OCI-LY3 (cell line): ENCODE measurements around the gene CENPB.

ENCODE experiments used
- H2AFZ ChIP-seq: fragments of 200-600, 300-600 bp; shearing (Covaris generic); 2 replicates; pipeline ENCODE4 v1.6.0; 2014; ENCODE audit warnings: antibody characterized with exemption, low read depth, low read length
- H3K27ac ChIP-seq: fragments of 200-600, 300-600 bp; sonication (generic); 2 replicates; pipeline ENCODE4 v1.5.1; 2014; ENCODE audit warnings: mild to moderate bottlenecking, low read length, moderate library complexity, mixed read lengths
- H3K27me3 ChIP-seq: fragments of 200-600, 300-600 bp; sonication (generic); 2 replicates; pipeline ENCODE4 v1.6.1; 2014; ENCODE audit warnings: low read depth, low read length, mixed read lengths
- H3K36me3 ChIP-seq: fragments of 200-600, 300-600 bp; sonication (generic); replicated peaks from 2 replicates; pipeline ENCODE3; 2014; ENCODE audit warnings: low read depth, low read length, mixed read lengths
- H3K4me1 ChIP-seq: fragments of 300-600, 200-600 bp; sonication (generic); 2 replicates; pipeline ENCODE4 v1.6.1; 2014; ENCODE audit warnings: low read length, mixed read lengths
- H3K4me2 ChIP-seq: fragments of 200-600, 300-600 bp; sonication (generic); 2 replicates; pipeline ENCODE4 v1.6.1; 2014; ENCODE audit warnings: low read length, mixed read lengths
- H3K4me3 ChIP-seq: fragments of 300-600, 200-600 bp; sonication (generic); 2 replicates; pipeline ENCODE4 v1.5.1; 2014; ENCODE audit warnings: antibody characterized with exemption, mild to moderate bottlenecking, low read length, moderate library complexity
- H3K79me2 ChIP-seq: fragments of 300-600, 200-600 bp; shearing (Covaris generic); 2 replicates; pipeline ENCODE4 v1.6.1; 2014; ENCODE audit warnings: mild to moderate bottlenecking, low read length, mixed read lengths
- H3K9ac ChIP-seq: fragments of 300-600, 200-600 bp; shearing (Covaris generic); 2 replicates; pipeline ENCODE4 v1.6.0; 2014; ENCODE audit warnings: mild to moderate bottlenecking, low read length, moderate library complexity
- H3K9me3 ChIP-seq: fragments of 200-600, 300-600 bp; shearing (Covaris generic); 2 replicates; pipeline ENCODE4 v1.6.1; 2014; ENCODE audit warnings: low read length, mixed read lengths; ENCODE audit not compliant: insufficient read depth
- H4K20me1 ChIP-seq: fragments of 200-600, 300-600 bp; sonication (generic); 2 replicates; pipeline ENCODE4 v1.6.1; 2016; ENCODE audit warnings: low read length, mixed read lengths; ENCODE audit not compliant: insufficient read depth
- EZH2phosphoT487 ChIP-seq: fragments of 200-600 bp; shearing (Covaris generic); IDR thresholded peaks from 2 replicates; pipeline ENCODE4 v1.6.1; 2018; ENCODE audit warnings: antibody characterized with exemption, mixed run types, low read depth
- TF ChIP-seq, protein P1 (sequence below): fragments of 200-600, 300-600 bp; sonication (generic); IDR thresholded peaks from 2 replicates; pipeline ENCODE4 v1.5.1; 2014; ENCODE audit warnings: antibody characterized with exemption, low read length, low read depth

The CENPB gene

DNA sequence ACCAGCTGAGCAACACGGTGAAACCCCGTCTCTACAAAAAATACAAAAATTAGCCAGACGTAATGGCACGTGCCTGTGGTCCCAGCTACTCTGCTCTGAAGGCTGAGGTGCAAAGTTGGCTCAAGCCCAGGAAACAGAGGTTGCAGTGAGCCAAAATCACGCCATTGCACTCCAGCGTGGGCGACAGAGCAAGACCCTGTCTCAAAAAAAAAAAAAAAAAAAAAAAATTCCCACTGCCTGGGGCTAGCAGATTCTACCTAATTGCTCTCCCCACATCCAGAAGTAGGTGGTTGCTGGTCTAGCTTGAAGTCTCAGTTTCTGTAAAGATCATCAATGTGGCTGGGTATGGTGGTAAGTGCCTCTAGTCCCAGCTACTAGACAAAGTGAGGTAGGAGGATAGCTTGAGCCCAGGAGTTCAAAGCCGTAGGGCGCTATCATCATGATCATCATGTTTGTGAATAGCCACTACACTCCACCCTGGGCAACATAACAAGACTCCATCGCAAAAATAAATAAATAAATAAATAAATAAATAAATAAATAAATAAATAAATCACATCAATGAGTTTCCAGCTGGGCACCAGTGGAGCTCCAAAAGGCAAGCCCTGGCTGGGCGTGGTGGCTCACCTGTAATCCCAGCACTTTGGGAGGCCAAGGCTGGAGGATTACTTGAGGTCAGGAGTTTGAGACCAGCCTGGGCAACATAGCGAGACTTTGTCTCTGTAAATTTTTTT is 27.5 kb upstream of the CENPB start:
- Histone ChIP-seq H3K4me2 (no peak overlapping the region), H3K9ac (no peak overlapping the region)

DNA sequence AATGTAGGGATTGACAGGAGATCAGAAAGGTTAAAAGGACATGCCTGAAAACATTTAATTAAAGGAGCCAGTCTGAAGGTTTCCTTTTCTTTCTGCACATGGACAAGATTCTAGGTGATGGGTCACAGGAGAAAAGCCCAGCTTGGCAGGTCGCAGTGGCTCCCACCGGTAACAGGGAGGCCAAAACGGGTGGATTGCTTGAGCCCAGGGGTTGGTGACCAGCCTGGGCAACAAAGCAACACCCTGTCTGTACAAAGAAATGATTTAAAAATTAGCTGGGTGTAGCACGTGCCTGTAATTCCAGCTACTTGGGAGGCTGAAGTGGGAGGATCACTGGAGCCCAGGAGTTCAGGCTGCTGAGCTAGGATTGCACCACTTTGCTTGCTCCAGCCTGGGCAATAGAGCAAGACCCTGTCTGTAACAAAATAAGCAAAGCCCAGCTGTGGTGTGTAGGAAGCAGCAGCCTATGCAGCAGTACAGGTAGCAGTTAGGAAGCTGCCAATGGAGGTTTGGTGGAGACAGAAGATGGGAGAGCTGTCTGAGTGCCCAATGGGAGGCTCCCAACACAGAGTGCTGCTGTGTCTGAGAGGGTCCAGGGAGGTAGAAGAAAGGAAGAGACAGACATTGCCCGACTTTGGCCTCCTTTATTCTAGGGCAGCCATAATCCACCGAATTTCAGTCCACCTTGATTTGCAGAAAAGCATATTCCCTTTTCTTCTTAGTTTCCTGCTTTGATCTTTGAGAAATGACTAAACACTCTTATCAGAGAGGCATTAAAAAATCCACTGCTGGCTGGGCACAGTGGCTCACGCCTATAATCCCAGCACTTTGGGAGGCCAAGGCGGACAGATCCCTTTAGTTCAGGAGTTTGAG is 26.7 kb upstream of the CENPB start:
- Histone ChIP-seq H3K79me2 (no peaks in the 10 kb centered on the region), H3K4me1 (peaks cover 5% of the 10 kb centered on the region; the same call in 1 of the 2 replicates), H3K9ac (no peak overlapping the region), H2AFZ (no peak overlapping the region), H4K20me1 (no peaks in the 10 kb centered on the region), H3K4me3 (no peak overlapping the region), H3K27ac (no peak overlapping the region), H3K27me3 (peaks cover 9% of the 10 kb centered on the region; the same call in 1 of the 2 replicates), H3K9me3 (no peaks in the 10 kb centered on the region), H3K4me2 (no peak overlapping the region), H3K36me3 (no peaks in the 10 kb centered on the region)
- no peak for TF ChIP-seq EZH2phosphoT487
- TF ChIP-seq, protein P1, sequence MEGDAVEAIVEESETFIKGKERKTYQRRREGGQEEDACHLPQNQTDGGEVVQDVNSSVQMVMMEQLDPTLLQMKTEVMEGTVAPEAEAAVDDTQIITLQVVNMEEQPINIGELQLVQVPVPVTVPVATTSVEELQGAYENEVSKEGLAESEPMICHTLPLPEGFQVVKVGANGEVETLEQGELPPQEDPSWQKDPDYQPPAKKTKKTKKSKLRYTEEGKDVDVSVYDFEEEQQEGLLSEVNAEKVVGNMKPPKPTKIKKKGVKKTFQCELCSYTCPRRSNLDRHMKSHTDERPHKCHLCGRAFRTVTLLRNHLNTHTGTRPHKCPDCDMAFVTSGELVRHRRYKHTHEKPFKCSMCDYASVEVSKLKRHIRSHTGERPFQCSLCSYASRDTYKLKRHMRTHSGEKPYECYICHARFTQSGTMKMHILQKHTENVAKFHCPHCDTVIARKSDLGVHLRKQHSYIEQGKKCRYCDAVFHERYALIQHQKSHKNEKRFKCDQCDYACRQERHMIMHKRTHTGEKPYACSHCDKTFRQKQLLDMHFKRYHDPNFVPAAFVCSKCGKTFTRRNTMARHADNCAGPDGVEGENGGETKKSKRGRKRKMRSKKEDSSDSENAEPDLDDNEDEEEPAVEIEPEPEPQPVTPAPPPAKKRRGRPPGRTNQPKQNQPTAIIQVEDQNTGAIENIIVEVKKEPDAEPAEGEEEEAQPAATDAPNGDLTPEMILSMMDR = no peak

More for the DNA sequence above, 27.5 kb upstream of the CENPB start:
- no peaks in the 10 kb centered on the region for H3K9me3 ChIP-seq
- no peaks in the 10 kb centered on the region for H3K36me3 ChIP-seq
- TF ChIP-seq EZH2phosphoT487 = no peak
- TF ChIP-seq, protein P1 = no peak
- no peak overlapping the region for H3K4me3 ChIP-seq
- H3K4me1 ChIP-seq = peaks cover 5% of the 10 kb centered on the region; the same call in 1 of the 2 replicates
- no peak overlapping the region for H3K27ac ChIP-seq
- no peak overlapping the region for H2AFZ ChIP-seq
- no peaks in the 10 kb centered on the region for H3K79me2 ChIP-seq
- peaks cover 9% of the 10 kb centered on the region; the same call in 1 of the 2 replicates for H3K27me3 ChIP-seq
- H4K20me1 ChIP-seq = no peaks in the 10 kb centered on the region

DNA sequence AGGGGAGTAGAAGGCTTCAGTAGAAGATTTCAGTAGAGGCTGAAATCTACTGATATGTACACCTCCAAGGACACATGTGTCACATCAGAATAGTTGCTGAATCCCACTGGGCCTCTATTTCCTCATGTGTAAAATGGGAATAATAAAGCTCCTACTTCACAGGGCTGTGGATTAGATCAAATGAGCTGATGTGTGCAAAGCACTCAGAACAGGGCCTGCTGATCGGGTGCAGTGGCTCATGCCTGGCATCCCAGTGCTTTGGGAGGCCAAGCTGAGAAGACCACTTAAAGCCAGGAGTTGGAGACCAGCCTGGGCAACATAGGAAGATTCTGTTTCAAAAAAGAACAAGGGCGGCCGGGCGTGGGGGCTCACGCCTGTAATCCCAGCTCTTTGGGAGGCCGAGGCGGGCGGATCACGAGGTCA is 25.7 kb upstream of the CENPB start:
- H3K79me2 ChIP-seq = no peaks in the 10 kb centered on the region
- no peak overlapping the region for H3K4me3 ChIP-seq
- TF ChIP-seq, protein P1 = no peak
- no peak for TF ChIP-seq EZH2phosphoT487
- no peak overlapping the region for H3K27ac ChIP-seq
- H3K4me2 ChIP-seq = no peak overlapping the region
- no peak overlapping the region for H2AFZ ChIP-seq
- peaks cover 9% of the 10 kb centered on the region; the same call in 1 of the 2 replicates for H3K27me3 ChIP-seq
- no peaks in the 10 kb centered on the region for H4K20me1 ChIP-seq
- no peaks in the 10 kb centered on the region for H3K9me3 ChIP-seq
- H3K36me3 ChIP-seq = no peaks in the 10 kb centered on the region
- no peak overlapping the region for H3K9ac ChIP-seq
- H3K4me1 ChIP-seq = peaks cover 5% of the 10 kb centered on the region; the same call in 1 of the 2 replicates
